Activated T-cell treated with anti-CD3 and anti-CD28 coated beads, Interleukin-2, amount 50 U/mL, for 48 hours (primary cell): Measurements from ENCODE around the gene ARHGAP10.

Source experiments
- DNase-seq, 2 experiments: peaks; one replicate each; pipeline ENCODE4 v3.0.0-alpha.2; 2020

Gene ARHGAP10

DNA sequence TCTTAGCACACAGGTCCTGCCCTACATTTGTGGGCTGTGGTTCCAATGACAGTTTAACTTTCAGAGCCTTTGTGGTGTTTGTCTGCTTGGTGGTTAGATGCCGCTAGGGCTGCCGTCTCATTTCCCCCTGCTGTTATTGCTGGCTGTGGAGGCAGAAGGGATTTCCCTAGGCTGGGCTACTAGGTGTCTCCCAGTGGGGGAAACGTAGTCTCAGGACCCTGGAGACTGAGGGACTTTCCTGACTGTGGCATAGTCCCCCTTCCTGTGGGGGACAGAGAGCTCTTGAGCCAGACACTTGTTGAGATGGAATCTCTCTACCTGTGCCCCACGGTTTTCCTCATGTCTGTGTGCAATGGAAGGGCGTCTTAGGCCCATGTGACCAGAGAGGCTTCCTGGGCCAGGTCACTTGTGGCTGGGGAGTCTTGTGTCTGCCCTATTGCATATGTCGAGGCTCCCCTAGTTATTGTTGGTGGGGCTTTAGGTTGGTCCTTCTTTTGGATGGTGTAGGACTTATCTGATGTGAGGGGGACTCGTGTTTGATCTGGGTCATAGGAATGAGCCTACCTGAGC lies 68.2 kb downstream of the ARHGAP10 start:
- peak; percentile 71 to 77 for DNase-seq

DNA sequence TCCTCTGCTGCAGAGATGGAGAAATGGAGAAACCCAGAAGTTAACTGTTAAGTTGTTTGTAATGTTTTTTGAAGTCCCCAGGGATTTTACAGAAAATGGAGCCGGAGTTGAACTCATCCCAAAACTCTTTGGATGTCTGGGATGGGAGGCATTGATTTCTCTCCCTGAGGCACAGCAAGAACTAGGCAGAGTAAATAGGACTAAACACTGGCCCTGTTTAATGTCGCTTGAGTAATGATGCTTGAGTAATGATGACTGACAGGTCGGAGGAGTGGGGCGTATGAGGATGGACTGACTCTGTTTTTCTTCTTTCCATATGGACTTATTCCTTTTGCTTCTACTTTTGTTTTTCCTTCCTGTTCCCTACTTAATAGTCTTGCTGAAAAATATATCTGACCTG lies 69.9 kb downstream of the ARHGAP10 start:
- DNase-seq: no peak

DNA sequence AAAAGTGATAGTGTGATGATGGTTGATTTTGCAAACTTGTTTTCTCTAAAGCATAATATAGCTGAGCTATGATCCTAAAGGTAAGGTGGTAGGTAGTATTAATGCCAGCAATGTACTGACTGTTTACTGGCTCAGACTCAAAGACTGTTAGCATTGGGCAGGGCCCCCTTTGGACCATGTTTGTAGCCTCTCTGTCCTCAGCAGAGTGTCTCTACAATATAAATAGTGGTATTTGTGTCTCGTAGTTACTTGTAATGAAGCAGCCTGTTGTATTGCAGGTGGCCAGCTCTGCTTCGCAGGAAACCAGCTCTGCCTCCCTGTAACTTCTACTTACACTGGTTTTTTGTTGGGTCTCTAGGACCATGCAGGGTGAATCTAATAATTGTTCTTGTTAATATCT lies 70.5 kb downstream of the ARHGAP10 start:
- no peak for DNase-seq

DNA sequence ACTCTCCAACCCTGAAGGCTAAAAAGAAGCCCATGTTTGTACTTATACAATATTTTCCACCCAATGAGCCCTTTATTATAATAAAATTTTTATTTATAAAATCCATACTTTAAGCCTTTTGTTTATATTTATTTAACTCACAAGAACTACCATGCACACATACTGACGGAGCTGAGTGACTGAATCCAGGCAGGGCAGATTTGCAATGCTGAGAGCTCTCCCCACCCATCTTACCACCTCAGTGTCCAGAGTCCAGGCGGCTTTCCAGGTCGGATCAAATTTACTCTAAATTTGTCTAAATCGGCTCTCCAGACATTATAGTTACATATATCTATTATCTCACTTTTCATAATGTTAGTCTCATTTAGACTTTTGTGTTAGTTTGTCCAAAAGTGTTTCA lies 74.1 kb downstream of the ARHGAP10 start:
- DNase-seq: no peak

DNA sequence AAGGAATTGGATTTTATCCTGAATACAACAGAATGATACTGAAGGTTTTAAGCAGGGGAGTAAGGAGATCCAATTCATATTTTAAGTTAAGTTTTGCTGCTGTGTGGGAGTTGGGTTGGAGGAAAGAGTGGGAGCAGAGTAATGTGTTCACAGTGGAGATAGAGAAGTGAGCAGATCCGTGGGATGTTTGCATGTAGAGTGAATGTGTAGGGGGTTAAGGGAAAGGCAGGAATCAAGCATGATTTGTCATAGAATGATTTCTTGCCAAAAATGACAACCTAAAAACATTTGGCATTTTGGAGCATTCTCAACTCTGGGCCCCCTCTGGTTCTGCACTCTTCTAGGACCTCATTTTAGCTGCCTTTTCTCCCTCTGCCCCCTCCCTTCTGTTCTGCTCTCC lies 76.6 kb downstream of the ARHGAP10 start:
- no peak for DNase-seq

DNA sequence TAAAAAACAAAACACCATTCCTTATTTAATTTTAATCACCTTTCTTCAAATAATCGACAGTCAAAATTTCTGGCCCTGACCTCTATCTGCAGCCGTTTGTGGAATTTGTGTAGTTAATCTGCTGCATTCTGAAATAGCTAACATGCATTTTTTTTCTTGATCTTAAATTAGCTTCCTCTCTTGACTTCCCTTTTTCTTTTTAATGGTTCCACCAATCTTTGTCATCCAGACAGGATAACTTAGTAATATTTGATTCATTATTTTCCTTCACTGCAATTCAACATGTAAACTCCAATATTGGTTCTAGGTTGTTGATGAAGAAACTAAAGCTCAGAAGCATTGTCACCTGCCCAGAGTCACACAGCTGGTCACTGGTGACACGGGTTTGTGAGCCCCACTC lies 77.3 kb downstream of the ARHGAP10 start:
- DNase-seq: no peak

DNA sequence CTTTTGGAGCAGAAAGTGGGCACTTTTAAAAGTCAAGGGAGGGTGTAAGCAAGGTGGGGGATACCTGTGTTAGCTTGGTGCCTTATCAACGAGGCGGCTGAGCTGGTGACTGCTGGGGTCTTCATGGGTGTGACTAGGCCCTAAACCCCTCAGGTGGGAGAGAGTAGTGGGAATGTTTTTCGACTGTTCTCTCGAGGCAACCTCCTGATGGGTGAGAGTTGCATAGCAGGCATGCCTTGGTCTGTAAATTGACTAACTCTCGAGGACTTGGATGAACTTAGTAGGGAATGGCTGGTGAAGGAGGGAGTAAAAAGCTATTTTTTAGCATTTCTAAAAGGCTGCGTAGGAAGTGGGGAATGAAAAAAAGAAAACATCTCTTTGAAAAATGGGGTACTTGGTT lies 80.0 kb downstream of the ARHGAP10 start:
- DNase-seq: no peak

DNA sequence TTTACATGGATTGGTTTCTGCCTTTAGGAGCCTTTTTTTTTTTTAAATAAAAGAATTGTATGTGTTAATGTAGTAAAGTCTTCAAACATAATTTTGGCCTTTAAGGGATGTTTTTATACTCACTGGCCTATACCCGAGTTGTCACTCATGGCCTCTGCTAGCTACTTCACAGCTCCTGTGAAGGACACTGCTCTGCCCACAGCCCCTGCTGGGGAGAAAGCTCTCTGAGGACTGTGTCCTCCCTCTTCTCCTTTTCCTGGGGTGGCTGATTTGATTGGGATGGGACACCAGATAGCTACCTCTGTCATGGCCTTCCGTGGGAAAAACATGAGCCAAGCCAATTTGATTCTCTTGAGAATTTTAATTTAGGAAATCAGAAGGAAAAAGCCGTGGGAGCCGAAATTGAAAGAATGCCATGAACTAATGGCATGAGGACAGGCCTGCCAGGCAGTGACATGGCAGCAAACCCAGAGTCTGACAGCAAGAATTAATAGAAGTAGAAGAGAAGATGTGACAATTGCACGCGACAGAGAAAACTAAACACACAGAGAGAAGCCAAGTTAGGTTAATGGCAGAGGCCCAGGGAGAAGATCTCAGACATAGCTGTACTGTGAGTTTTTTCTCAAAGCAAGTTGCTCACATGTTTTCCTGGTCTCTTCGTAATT lies 81.4 kb downstream of the ARHGAP10 start:
- DNase-seq: no peak

DNA sequence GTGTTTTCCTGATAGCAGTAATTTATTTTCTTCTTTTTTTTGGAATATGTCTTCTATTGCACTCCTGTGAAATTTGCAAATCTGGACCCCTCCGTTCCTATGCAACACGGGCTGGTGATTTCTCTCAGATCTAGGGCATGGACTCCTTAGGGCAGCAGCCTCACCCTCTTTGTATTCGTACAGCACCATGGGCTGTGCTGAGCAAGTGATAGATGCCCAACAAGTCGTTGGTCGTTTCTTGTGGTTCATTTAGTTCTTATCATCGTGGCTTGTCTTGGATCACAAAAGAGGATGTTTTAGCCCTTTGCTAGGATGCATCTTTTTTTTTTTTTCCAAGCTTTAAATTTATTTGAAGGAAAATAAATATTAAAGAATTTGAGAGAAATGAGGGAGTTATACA lies 82.1 kb downstream of the ARHGAP10 start:
- no peak for DNase-seq

DNA sequence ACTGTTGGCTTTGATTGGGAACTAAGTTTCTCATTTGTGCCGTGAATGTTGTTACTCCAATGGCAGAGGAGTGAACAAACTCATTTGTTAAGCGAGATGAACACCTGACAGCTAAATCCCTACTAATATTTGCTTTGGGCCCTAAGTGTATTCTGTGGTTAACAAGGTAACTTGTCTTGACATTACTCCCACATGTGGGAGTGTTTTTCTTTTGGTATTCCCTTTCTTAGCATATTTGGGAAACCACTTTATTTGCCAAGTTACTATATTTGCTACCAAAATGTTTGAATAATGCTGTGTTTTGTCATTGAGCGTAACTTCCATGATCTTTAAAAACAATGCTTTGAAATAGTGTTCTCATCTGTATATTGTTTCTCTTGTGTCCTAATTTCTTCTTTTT lies 82.5 kb downstream of the ARHGAP10 start:
- no peak for DNase-seq

DNA sequence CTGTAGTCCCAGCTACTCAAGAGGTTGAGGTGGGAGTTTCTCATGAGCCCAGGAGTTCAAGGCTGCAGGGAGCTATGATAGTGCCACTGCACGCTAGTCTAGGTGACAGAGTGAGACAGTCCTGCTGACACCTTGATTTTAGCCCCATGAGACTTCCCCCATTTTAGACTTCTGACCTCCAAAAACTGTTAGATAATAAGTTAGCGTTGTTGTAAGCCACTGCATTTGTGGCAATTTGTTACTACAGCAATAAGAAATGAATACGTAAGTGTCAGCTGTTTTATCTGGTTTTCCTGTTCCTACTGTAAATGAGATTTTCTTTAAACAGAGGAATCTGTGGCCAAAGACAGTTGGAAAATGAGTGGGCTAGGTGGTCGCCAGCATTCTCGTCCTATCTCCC lies 83.9 kb downstream of the ARHGAP10 start:
- no peak for DNase-seq

DNA sequence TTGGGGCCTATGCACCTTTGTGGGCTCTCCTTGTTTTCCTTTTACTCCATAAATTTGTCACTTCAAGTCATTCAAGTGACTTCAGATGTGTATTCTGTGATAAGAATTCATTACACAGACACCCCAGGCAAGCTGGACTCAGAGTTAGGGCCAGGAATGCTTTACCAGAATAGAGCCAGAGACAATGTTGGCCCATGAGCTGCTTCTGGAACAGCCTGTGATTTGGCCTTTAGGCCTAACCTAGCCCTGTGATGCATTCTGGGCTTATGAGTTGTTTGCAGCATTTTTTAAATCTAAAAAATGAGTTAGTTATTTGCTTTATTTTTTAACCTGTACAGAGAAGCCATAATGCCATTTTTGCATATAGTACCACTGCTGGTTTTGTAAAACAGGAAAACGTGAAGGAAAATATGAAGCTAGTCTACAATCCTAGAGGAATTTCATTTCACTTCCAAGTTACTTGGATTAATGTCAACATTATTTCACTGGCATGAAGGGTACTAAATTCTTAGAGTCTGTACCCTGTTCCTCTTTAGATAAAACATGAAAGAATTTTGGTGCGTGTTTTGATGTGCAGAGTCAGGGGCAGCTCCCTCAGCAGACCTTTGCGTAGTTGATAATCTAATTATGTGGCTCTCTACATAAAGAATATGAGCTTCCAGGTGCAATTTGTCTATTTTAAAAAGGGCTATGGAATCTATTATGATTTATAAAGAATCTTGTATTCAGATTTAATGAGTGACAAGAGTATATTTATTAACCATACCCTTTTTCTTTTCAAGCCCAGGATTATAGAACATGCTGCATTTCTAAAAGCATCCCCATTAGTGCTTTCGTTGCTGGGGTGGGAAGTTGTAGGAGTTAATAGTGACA lies 84.7 kb downstream of the ARHGAP10 start:
- DNase-seq: no peak

DNA sequence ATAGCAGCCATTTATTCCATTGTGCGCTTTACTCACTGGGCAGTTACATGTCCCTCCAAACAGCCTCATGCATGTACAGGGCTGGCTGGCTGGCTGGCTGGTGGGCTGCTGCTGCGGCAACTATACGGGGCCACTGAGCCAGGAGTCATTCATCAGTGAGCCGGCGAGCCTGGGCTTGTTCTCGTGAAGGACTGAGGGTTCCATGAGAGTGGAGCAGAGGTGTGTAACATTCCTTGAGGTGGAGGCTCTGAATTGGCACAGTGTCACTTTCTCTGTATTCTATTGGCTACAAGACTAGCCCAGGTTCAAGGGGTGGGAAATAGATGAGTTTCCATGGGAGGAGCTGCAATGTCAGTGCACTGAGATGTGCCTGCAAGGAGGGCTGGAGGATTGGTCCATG lies 89.1 kb downstream of the ARHGAP10 start:
- no peak for DNase-seq

DNA sequence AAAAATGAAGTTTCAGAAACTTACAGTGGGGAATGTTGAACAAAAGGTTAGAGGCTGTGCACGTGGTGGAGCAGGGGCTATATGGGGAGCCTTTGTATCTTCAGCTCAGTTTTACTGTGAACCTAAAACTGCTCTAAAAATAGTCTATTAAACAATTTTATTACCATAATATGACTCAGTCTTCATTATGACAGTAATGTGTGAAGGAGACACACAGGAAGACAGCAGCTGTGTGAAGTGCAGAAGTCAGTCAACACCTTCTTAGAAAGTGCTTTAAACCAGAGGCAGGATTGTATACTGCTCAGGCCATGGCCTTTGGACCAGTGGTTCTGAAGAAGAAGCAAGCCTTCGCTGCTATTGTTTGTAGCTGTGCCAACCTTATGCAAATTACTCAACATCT lies 89.7 kb downstream of the ARHGAP10 start:
- DNase-seq: no peak

DNA sequence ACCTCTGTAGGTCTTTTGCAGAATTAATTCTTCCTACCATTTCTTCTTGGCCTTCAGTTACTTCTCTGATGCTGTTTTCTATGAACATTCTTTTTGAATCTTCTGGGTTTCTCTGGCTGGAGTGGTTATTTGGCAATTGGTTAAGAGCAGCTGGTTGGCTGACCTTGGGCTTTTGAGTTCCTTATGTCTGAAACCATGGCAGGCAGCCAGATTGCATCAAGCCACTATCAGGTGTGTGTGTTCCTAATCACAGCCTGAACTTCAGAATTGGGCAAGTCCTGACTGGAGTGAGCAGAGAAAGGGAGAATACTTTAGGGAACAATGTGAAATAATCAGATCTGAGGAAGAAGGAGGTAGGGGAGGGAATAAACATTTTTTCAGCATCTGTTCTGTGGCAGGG lies 90.2 kb downstream of the ARHGAP10 start:
- DNase-seq: no peak

DNA sequence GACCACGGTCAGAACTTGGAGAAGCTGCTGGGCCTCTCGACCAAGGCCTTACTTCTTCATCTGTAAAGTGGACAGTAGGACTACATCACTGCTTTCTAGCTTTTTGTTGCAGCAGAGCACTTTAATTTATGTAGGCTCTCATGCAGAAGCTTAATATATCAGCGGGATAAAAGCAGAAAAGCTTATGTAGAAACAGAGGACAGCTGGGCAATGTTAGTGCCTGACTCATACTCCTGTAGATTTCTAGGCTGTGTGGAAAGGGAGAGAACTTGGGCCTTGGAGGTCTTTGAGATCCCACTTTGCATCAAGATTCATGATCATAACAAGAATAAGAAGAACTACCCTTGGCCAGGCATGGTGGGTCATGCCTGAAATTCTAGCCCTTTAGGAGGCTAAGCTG lies 91.2 kb downstream of the ARHGAP10 start:
- no peak for DNase-seq

DNA sequence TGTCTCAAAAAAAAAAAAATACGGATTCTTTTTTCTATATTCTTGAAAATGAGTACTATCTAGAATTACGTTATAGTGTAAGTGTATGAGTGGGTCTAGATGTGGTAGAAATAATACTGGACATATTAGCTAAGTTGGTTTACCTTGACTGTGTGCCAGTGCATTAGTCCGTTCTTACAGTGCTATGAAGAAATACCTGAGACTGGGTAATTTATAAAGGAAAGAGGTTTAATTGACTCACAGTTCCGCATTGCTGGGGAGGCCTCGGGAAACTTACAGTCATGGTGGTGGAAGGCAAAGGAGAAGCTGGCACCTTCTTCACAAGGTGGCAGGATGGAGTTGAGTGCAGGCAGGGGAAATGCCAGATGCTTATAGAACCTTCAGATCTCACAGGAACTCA lies 92.4 kb downstream of the ARHGAP10 start:
- DNase-seq: no peak

DNA sequence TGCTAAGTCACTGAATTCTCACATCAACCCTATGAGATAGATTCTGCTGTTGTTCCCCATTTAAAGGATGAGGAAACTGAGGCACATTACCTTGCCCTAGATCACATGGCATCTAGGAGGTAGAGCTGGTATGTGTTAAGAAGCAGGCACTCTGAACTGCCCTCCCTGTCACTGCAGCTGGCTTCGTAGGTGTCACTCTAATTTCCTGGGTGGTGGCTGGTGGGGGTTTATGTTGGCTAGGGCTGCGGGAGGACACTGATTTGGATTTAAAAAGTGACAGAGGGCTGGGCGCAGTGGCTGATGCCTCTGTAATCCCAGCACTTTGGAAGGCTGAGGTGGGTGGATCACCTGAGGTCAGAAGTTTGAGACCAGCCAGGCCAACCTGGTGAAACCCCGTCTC lies 93.0 kb downstream of the ARHGAP10 start:
- no peak for DNase-seq

DNA sequence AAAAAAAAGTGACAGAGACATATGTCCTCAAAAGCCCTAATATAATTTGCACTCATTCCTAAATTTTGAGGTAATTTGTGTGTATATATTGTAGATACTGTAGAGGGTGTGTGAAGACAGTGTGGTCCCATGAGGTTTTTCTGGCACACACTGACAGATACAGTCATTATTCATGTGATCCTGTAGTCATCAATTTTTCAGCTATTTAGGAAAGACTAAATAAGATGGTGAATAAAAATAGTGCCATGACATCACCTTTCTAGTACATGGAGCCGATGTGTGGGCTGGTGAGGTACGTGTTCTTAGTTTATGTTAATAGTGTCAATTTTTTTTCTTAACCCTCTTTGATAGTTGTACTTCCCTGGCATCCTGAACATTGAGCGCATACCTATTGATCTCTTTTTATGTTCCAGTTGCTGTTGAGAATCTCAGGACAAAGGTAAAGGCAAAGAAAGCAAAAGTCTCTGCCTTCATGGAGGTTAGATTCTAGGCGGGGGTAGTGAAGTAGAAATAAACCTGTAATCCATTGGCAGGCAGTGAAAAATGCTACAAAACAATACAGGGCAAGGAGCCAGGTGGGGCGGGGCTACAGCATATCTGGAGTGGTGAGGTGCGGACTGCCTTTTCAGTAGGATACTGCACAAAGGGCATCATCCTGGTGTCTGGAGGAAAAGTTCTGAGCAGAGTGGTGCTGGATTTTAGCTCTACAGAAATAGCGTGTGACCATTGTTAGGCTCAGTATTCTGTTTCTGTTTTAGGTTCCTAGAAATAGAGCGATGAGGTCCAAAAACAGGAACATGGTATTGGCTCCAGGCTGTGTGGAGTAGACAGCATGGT lies 93.8 kb downstream of the ARHGAP10 start:
- no peak for DNase-seq

DNA sequence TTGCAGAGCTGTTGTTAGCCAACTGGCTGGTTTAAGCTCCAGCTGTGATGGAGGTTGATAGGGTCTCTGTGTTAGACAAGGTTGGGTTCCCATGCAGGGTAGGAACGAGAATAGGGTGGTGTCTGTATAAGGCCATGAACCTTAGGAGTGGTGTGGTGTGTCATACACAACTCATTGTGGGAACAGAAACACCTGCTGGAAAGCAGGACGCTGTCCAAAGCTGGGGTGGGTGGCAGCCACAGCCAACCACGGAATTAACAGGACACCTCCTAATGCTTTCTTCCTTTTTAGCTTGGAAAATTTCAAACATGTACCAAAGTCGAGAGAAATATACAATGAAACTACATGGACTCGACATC lies 94.4 kb downstream of the ARHGAP10 start:
- no peak for DNase-seq

DNA sequence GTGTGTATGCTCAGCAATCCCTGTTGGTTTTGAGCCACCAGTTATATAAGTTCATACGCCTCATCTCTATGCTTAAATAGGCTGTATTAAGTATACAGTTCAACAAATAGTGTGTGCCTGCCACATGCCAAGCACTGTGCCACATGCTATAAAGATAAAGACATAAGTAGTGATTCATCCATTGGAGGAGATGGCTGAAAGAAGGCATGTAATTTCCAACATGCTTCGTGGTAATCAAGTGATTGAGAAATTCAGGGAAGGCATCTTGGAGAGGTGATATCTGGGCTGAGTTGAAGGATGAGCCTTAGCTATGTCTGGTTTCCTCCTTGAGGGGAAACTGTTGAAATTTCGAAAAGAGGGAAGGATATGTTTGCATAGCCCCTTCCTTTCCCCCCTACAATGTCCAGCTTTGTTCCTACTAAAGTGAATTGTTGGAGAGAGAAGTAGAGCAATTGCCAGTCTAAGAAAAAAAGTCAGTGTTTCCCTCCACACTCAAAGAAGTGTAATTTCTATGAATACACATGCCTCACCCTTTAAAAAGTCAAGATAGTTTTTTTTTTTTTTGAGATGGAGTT lies 96.5 kb downstream of the ARHGAP10 start:
- DNase-seq: no peak

DNA sequence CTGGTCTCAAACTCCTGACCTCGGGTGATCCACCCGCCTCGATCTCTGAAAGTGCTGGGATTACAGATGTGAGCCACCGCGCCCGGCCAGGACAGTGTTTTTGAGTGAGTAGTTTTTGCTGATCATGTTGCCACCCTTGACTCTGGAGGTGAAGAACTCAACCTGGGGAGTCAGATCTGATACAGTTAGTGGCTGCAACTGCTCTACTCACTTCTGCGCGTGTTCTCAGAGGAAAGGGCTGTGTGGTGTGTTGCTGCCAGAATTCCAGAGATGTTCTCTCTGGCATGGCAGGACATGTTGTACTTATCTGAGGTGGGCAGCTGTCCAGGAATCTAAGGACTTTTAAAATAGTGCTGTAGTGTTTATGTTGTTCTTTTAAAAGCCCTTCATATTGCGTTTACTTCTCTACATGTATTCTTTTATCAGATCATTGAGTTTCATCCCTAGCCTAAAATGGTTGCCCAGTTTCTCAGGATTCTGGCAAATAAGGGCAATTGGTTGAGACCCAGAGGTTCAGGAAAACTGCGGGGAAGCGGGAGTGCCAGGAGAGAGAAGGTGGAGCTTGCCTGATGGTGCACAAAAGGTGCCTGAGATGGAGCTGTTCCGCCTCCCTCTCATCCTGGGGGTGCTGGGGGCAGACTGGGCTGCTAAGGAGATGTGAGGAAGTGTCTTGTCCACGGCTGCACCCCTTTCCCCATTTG lies 97.7 kb downstream of the ARHGAP10 start:
- no peak for DNase-seq

DNA sequence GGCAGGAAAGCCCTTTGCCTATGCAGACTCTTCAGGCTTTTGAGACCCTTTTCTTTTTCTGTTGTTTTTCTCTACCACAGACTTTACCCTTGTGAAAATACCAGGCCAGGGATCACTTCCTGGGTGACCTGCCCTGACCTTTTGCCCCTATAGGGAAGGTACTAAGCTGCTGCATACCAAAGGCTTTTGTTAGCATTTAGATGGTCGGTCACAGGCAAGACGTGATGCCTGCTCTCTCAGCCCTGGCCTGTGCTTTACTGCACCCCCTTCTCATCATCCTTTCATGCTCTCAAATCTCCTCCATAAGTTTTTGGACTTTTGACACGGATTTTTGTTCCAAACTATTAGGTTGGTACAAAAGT lies 98.2 kb downstream of the ARHGAP10 start:
- DNase-seq: no peak
